Breast epithelium (tissue), 3 donors: ENCODE data around the gene DCD.

ENCODE experiments used
- CTCF ChIP-seq, 3 donors: fragments of 450-650 bp; IDR thresholded peaks; one replicate each; pipeline ENCODE4 v1.5.1; 2016 to 2017; ENCODE audit warnings: antibody characterized with exemption in 3 of 3, mild to moderate bottlenecking in 3 of 3, moderate library complexity in 3 of 3
- POLR2A ChIP-seq: fragments of 450-650 bp; IDR thresholded peaks from one replicate; pipeline ENCODE4 v1.6.1; 2016; ENCODE audit warnings: antibody characterized with exemption, mild to moderate bottlenecking, moderate library complexity
- POLR2AphosphoS5 ChIP-seq, 3 donors: sonication (generic); formaldehyde crosslinking; IDR thresholded peaks; one replicate each; pipeline ENCODE4 v1.6.1; 2017; ENCODE audit warnings: antibody characterized with exemption in 3 of 3

DNA sequence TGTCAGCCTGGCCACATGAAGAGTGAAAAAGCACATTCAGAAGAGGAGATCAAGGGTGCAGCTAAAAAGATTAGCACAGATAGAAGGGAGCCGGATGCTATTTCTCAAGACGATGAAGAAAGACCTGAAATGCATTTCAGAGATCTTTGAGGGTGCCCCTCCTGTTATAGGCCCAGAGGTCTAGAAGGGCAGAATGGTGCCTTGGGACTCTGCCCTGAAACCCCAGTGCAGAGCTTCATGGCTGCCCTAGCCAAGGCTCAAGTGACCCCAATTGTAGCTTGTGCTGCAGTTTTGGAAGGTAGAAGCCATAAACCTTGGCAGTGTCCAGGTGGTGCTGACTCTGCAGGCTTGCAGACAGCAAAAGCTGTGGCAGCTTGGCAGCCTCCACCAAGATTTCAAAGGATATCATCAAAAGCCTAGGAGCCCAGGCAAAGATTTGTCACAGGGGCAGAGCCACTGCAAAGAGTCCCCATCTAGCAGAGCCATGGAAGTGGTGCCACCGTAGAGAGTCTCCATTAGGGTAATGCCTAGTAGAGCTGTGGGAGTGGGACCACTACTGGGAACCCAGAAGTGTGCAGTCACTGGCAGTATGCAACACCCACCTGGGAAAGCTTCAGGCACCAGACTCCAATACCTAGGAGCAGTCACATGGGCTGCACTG is 19.8 kb downstream of the DCD start:
- no peak for TF ChIP-seq POLR2A
- TF ChIP-seq CTCF (IDR thresholded peaks at IDR 0.05) = no peak
- no peak for TF ChIP-seq POLR2AphosphoS5 (IDR thresholded peaks at IDR 0.05)
